HepG2 (cell line): Measurements from ENCODE around the gene ZNF678. TPM values are rescaled to one million over a fixed set of nuclear protein-coding genes. Genes with fewer than 3 reads are reported as not detected.
"Not testable (repeated sequence)": the region's sequence is repeated elsewhere in the genome, so short reads cannot be mapped to it uniquely, and the experiment has no call there.

Source experiments
- ATAC-seq: fragments of 200-7000 bp; cut with Tn5 transposase; 3 replicates; pipeline ENCODE4 v1.9.1; 2020; ENCODE audit warnings: mild to moderate bottlenecking, moderate library complexity
- BruUV-seq: library from RNA; stranded (reverse); fragments of 400-500 nt; replicated peaks from 2 replicates; lab custom pipeline; 2021; lab: Mats Ljungman, UMichigan
- CTCF ChIA-PET: fragments of 300-600 bp; formaldehyde crosslinking; extraction: SDS; loops from one replicate; lab custom pipeline; 2021; ENCODE audit warnings: low total read pairs, inconsistent platforms, low intra/inter-chr PET ratio; lab: Yijun Ruan, JAX
- POLR2A ChIA-PET: fragments of 350-600 bp; sonication (Branson Sonifier 250); formaldehyde crosslinking; loops from one replicate; lab custom pipeline; 2020; ENCODE audit warnings: antibody characterized with exemption, inconsistent platforms; lab: Yijun Ruan, JAX
- DNase-seq: peaks from one replicate; pipeline ENCODE4 v3.0.0-alpha.2; 2015; ENCODE audit warnings: low spot score
- FAIRE-seq: peaks from 3 replicates; lab custom pipeline; 2011; peaks lifted over from hg19 to GRCh38; lab: Jason Lieb, UNC
- H2AFZ ChIP-seq: one replicate; pipeline ENCODE4 v1.6.1; 2011; ENCODE audit warnings: low read length, inconsistent platforms
- H3K27ac ChIP-seq: fragments of 300-600 bp; 3 replicates; pipeline ENCODE4 v1.8.0; 2011; ENCODE audit warnings: mixed run types, mild to moderate bottlenecking, mixed read lengths, low read length, inconsistent platforms; ENCODE audit not compliant: insufficient read depth; ENCODE audit errors: extremely low read length
- H3K27me3 ChIP-seq, 2 experiments: fragments of 200-600 bp in 1 of 2; 2 replicates in 1 of 2; 3 replicates in 1 of 2; pipeline versions ENCODE4 v1.6.0 to v1.8.0; 2011; ENCODE audit warnings: low read length in 2 of 2, mild to moderate bottlenecking in 2 of 2, moderate library complexity in 2 of 2, inconsistent platforms in 1 of 2; ENCODE audit not compliant: insufficient read depth in 2 of 2, control insufficient read depth in 1 of 2
- H3K36me3 ChIP-seq, 2 experiments: fragments of 200-600 bp in 1 of 2; replicated peaks in 1 of 2; 2 replicates in 1 of 2; 3 replicates in 1 of 2; pipeline versions ENCODE4 v1.5.1 to v1.8.0; 2011; ENCODE audit warnings: low read length in 2 of 2, inconsistent platforms in 1 of 2; ENCODE audit not compliant: insufficient read depth in 2 of 2, control insufficient read depth in 1 of 2
- H3K4me1 ChIP-seq: 2 replicates; pipeline ENCODE4 v1.5.1; 2012; ENCODE audit warnings: low read length, inconsistent platforms; ENCODE audit not compliant: insufficient read depth
- H3K4me2 ChIP-seq: 2 replicates; pipeline ENCODE4 v1.6.0; 2011; ENCODE audit warnings: low read depth, low read length, inconsistent platforms
- H3K4me3 ChIP-seq, 3 experiments: fragments of 200-600 bp in 1 of 3; sonication (generic), shearing (Covaris generic) in 1 of 3; replicated peaks in 1 of 3; 2 replicates each; pipeline ENCODE4 v1.5.1; 2011 to 2016; ENCODE audit warnings: low read length in 3 of 3, inconsistent platforms in 2 of 3, low read depth in 2 of 3, mild to moderate bottlenecking in 2 of 3, control low read depth in 1 of 3, mixed read lengths in 1 of 3; ENCODE audit not compliant: insufficient read depth in 1 of 3
- H3K79me2 ChIP-seq: one replicate; pipeline ENCODE4 v1.6.1; 2011; ENCODE audit warnings: low read length, inconsistent platforms; ENCODE audit not compliant: insufficient read depth
- H3K9ac ChIP-seq: 2 replicates; pipeline ENCODE4 v1.6.0; 2011; ENCODE audit warnings: mild to moderate bottlenecking, low read depth, low read length, inconsistent platforms; ENCODE audit not compliant: insufficient read depth
- H3K9me3 ChIP-seq: 2 replicates; pipeline ENCODE4 v1.5.1; 2012; ENCODE audit warnings: mild to moderate bottlenecking, low read length
- H4K20me1 ChIP-seq: 2 replicates; pipeline ENCODE4 v1.6.0; 2011; ENCODE audit warnings: inconsistent platforms, mild to moderate bottlenecking, low read length, moderate library complexity; ENCODE audit not compliant: insufficient read depth
- EEA1 ChIP-seq: sonication (generic); formaldehyde crosslinking; IDR thresholded peaks from 2 replicates; pipeline ENCODE4 v1.5.1; 2020; ENCODE audit warnings: mild to moderate bottlenecking, missing genetic modification reagents, borderline replicate concordance
- PHF20 ChIP-seq: sonication (generic); formaldehyde crosslinking; IDR thresholded peaks from 2 replicates; pipeline ENCODE4 v1.5.0; 2020; ENCODE audit warnings: mild to moderate bottlenecking, missing genetic modification reagents
- SCMH1 ChIP-seq: sonication (generic); formaldehyde crosslinking; IDR thresholded peaks from 2 replicates; pipeline ENCODE4 v1.9.0; 2021; ENCODE audit warnings: missing genetic modification reagents, mild to moderate bottlenecking, borderline replicate concordance
- SMARCE1 ChIP-seq: fragments of 450-650 bp; IDR thresholded peaks from 2 replicates; pipeline ENCODE4 v1.6.1; 2017; ENCODE audit warnings: borderline replicate concordance
- ZBTB8A ChIP-seq: sonication (generic); formaldehyde crosslinking; IDR thresholded peaks from 2 replicates; pipeline ENCODE4 v1.4.0; 2020; ENCODE audit warnings: mild to moderate bottlenecking, low read depth, missing genetic modification reagents, borderline replicate concordance
- ZNF879 ChIP-seq: sonication (generic); formaldehyde crosslinking; IDR thresholded peaks from 2 replicates; pipeline ENCODE4 v1.8.1; 2023; ENCODE audit warnings: missing genetic modification reagents
- ZSCAN12 ChIP-seq: sonication (generic); formaldehyde crosslinking; IDR thresholded peaks from 2 replicates; pipeline ENCODE4 v1.9.0; 2021; ENCODE audit warnings: mild to moderate bottlenecking, missing genetic modification reagents
- WGBS: methylation state at CpG from one replicate; pipeline ENCODE4 v1.1.6; 2017; ENCODE audit warnings: low lambda C conversion rate; 5-methylcytosine and 5-hydroxymethylcytosine counted together
- in situ Hi-C: cut with HindIII; loops from 2 replicates; pipeline ENCODE4 v1.10.0; 2017; ENCODE audit warnings: low pct_unique_long_range_greater_than_20kb; ENCODE audit not compliant: extremely low pct_ligation_motif_present
- intact Hi-C: fragments of 100-400 bp; cut with micrococcal nuclease; formaldehyde crosslinking; loops from one replicate; pipeline ENCODE4 v1.10.0; 2022; ENCODE audit not compliant: unreplicated experiment
- polyA plus RNA-seq, 8 experiments: library from polyadenylated mRNA; depleted of rRNA in 3 of 8; stranded (reverse) in 7 of 8; unstranded in 1 of 8; fragments of >200 nt; fragmentation: Illumina TruSeq in 4 of 8; extraction: Trizol in 4 of 8; gene quantifications; 2 replicates each; pipeline versions ENCODE4 v1.2.1 to v1.2.3, GENCODE V29; 2011 to 2016; ENCODE audit warnings: low read depth in 4 of 8, missing spikeins in 1 of 8, mixed read lengths in 1 of 8; ENCODE audit not compliant: insufficient read depth in 1 of 8
- total RNA-seq, 5 experiments: library from RNA; depleted of rRNA; stranded (reverse); fragments of >200 nt; fragmentation: Illumina TruSeq; extraction: Trizol; gene quantifications; 2 replicates each; pipeline ENCODE4 v1.2.3, GENCODE V29; 2016; ENCODE audit warnings: low read depth in 1 of 5
- TF ChIP-seq, protein P1 (sequence below): sonication (generic); formaldehyde crosslinking; IDR thresholded peaks from 2 replicates; pipeline ENCODE4 v1.5.0; 2020; ENCODE audit warnings: mild to moderate bottlenecking, missing genetic modification reagents
- TF ChIP-seq, protein P2 (sequence below): sonication (generic); formaldehyde crosslinking; IDR thresholded peaks from 2 replicates; pipeline ENCODE4 v1.8.1; 2023; ENCODE audit warnings: missing genetic modification reagents, inconsistent platforms, borderline replicate concordance
- TF ChIP-seq, protein P3 (sequence below): IDR thresholded peaks from 2 replicates; pipeline ENCODE4 v1.4.0; 2020; ENCODE audit warnings: mild to moderate bottlenecking, missing genetic modification reagents

Gene ZNF678
- total and polyA plus RNA-seq, 2 of the 13 experiments (the other 11 are each of a cell fraction or from before 2014, with no cell fraction given), result 2.0 to 7.6 TPM

DNA sequence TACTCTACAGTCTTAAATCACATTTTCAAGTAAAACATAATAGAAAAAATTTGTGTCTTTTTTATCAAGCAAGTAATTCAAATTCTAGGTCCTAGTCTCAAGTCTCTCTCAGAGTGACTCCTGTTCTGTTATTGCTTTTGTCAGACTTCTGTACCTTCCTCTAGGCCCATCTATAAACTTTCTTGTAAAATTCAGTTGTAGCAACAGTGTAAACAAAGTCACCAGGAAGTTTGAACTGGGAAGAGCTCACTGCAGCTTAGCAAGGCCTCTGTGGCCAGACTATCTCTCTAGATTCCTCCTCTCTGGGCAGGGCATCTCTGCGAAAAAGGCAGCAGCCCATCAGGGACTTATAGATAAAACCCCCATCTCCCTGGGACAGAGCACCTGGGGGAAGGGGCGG is 13.5 kb upstream of the ZNF678 start:
- no TSS peak for BruUV-seq
- no peaks in the 10 kb centered on the region; a peak in 1 of 5 replicates for H3K27me3 ChIP-seq
- no peak overlapping the region for H3K9ac ChIP-seq
- H4K20me1 ChIP-seq, result no peaks in the 10 kb centered on the region
- TF ChIP-seq, protein P1, sequence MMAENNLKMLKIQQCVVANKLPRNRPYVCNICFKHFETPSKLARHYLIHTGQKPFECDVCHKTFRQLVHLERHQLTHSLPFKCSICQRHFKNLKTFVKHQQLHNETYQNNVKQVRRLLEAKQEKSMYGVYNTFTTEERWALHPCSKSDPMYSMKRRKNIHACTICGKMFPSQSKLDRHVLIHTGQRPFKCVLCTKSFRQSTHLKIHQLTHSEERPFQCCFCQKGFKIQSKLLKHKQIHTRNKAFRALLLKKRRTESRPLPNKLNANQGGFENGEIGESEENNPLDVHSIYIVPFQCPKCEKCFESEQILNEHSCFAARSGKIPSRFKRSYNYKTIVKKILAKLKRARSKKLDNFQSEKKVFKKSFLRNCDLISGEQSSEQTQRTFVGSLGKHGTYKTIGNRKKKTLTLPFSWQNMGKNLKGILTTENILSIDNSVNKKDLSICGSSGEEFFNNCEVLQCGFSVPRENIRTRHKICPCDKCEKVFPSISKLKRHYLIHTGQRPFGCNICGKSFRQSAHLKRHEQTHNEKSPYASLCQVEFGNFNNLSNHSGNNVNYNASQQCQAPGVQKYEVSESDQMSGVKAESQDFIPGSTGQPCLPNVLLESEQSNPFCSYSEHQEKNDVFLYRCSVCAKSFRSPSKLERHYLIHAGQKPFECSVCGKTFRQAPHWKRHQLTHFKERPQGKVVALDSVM (CRISPR knock-in tag), result no peak
- TF ChIP-seq SCMH1 (CRISPR knock-in tag) (no peak), ZBTB8A (CRISPR knock-in tag) (no peak), SMARCE1 (no peak), EEA1 (CRISPR knock-in tag) (no peak), ZNF879 (CRISPR knock-in tag) (no peak), ZSCAN12 (CRISPR knock-in tag) (no peak), PHF20 (CRISPR knock-in tag) (no peak)
- TF ChIP-seq, protein P2, sequence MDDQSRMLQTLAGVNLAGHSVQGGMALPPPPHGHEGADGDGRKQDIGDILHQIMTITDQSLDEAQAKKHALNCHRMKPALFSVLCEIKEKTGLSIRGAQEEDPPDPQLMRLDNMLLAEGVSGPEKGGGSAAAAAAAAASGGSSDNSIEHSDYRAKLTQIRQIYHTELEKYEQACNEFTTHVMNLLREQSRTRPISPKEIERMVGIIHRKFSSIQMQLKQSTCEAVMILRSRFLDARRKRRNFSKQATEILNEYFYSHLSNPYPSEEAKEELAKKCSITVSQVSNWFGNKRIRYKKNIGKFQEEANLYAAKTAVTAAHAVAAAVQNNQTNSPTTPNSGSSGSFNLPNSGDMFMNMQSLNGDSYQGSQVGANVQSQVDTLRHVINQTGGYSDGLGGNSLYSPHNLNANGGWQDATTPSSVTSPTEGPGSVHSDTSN, result no peak
- TF ChIP-seq, protein P3, sequence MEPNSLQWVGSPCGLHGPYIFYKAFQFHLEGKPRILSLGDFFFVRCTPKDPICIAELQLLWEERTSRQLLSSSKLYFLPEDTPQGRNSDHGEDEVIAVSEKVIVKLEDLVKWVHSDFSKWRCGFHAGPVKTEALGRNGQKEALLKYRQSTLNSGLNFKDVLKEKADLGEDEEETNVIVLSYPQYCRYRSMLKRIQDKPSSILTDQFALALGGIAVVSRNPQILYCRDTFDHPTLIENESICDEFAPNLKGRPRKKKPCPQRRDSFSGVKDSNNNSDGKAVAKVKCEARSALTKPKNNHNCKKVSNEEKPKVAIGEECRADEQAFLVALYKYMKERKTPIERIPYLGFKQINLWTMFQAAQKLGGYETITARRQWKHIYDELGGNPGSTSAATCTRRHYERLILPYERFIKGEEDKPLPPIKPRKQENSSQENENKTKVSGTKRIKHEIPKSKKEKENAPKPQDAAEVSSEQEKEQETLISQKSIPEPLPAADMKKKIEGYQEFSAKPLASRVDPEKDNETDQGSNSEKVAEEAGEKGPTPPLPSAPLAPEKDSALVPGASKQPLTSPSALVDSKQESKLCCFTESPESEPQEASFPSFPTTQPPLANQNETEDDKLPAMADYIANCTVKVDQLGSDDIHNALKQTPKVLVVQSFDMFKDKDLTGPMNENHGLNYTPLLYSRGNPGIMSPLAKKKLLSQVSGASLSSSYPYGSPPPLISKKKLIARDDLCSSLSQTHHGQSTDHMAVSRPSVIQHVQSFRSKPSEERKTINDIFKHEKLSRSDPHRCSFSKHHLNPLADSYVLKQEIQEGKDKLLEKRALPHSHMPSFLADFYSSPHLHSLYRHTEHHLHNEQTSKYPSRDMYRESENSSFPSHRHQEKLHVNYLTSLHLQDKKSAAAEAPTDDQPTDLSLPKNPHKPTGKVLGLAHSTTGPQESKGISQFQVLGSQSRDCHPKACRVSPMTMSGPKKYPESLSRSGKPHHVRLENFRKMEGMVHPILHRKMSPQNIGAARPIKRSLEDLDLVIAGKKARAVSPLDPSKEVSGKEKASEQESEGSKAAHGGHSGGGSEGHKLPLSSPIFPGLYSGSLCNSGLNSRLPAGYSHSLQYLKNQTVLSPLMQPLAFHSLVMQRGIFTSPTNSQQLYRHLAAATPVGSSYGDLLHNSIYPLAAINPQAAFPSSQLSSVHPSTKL (CRISPR knock-in tag), result no peak
- intact Hi-C loops, result no loop called here
- CTCF ChIA-PET, result no interaction called here
- H3K27ac ChIP-seq, result no peak overlapping the region
- H3K4me3 ChIP-seq, result no peak overlapping the region
- in situ Hi-C loops, result no loop called here
- H3K36me3 ChIP-seq, result no peaks in the 10 kb centered on the region
- H3K4me1 ChIP-seq, result peaks cover 20% of the 10 kb centered on the region
- FAIRE-seq, result no peak
- WGBS, result 0% methylated on average over 1 of the region's 2 CpGs
- no peak for DNase-seq
- no peak for ATAC-seq
- H3K79me2 ChIP-seq, result no peaks in the 10 kb centered on the region
- POLR2A ChIA-PET, result no interaction called here
- H2AFZ ChIP-seq, result no peak overlapping the region
- no peak overlapping the region for H3K4me2 ChIP-seq
- H3K9me3 ChIP-seq, result peaks cover 13% of the 10 kb centered on the region

DNA sequence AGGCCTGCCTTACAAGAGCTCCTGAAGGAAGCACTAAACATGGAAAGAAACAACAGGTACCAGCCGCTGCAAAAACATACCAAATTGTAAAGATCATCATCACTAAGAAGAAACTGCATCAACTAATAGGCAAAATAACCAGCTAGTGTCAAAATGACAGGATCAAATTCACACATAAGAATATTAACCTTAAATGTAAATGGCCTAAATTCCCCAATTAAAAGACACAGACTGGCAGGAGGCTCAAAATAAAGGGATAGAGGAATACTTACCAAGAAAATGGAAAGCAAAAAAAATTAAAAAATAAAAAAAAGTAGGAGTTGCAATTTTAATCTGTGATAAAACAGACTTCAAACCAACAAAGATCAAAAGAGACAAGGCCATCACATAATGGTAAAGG is 11.5 kb upstream of the ZNF678 start:
- H3K9ac ChIP-seq, CTCF ChIA-PET, ATAC-seq, POLR2A ChIA-PET, BruUV-seq, H3K4me3 ChIP-seq, DNase-seq, H3K4me2 ChIP-seq, in situ Hi-C loops, H3K36me3 ChIP-seq, H3K27ac ChIP-seq, intact Hi-C loops, H4K20me1 ChIP-seq, H2AFZ ChIP-seq, FAIRE-seq, H3K79me2 ChIP-seq, H3K27me3 ChIP-seq: not testable (repeated sequence)
- peaks cover 11% of the 10 kb centered on the region for H3K4me1 ChIP-seq
- H3K9me3 ChIP-seq, result peaks cover 13% of the 10 kb centered on the region
- 4% methylated on average over 1 of the region's 1 CpG for whole genome bisulfite sequencing
